ENCODE data around the gene SEC14L1. TPM values are rescaled to one million over a fixed set of nuclear protein-coding genes. Genes with fewer than 3 reads are reported as not detected.
A peak's percentile ranks its signal among the peaks of the same experiment; 100 is the strongest.

Gene SEC14L1
- total and polyA plus RNA-seq, 4 donors, result 17.0 to 52.0 (median 26.8) TPM

DNA sequence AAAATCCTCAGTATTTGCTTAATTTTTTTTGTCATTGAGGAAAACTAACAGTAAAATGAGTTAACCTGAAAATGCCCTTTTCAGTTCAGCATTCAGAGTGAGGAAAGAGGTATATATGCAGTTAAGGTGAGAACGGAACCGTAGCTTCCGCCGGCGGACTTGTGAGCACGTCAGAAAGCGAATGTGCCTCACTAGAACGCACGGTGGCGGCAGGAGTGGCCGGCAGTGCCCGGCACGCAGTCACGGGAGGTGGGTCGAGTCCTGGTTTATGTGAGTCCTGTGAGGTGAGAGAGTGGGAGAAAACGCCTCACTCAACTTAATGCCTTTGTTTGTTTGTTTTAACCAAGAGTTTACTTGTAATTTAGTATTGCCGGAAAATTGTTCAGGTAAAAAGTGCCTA lies 6.1 kb downstream of the SEC14L1 start:
- no peak for DNase-seq (ENCODE audit: low spot score)
- peak overlapping the region; percentile 34 to 60 (median 38) for H3K4me3 ChIP-seq (ENCODE audit: low read depth in 1 of 3, low read length in 3 of 3)
- H3K9me3 ChIP-seq (ENCODE audit: control insufficient read depth in 4 of 4, low read length in 3 of 4), result no peaks in the 10 kb centered on the region
- peaks cover 0 to 2% (median 0%) of the 10 kb centered on the region in 4 donors for H3K36me3 ChIP-seq (ENCODE audit: control insufficient read depth in 4 of 4, insufficient read depth in 3 of 4, low read depth in 1 of 4, low read length in 3 of 4)
- TF ChIP-seq HNF4G (IDR thresholded peaks at IDR 0.05) (no peak), EGR1 (IDR thresholded peaks at IDR 0.05; ENCODE audit: low read depth in 2 of 2) (no peak), HNF4A (conservative IDR thresholded peaks at IDR 0.05) (peak in 1 of 2 donors; percentile 14), RXRA (IDR thresholded peaks at IDR 0.05) (peak in 1 of 2 donors; percentile 36), NR2F2 (IDR thresholded peaks at IDR 0.05) (no peak), GABPA (IDR thresholded peaks at IDR 0.05 in 1 of 2, conservative IDR thresholded peaks at IDR 0.05 in 1 of 2) (no peak), JUND (IDR thresholded peaks at IDR 0.05) (no peak), TAF1 (conservative IDR thresholded peaks at IDR 0.05) (peak; percentile 31), FOXA2 (IDR thresholded peaks at IDR 0.05) (no peak), SP1 (IDR thresholded peaks at IDR 0.05) (no peak), YY1 (IDR thresholded peaks at IDR 0.05) (peak; percentile 25), FOXA1 (IDR thresholded peaks at IDR 0.05) (no peak), RAD21 (IDR thresholded peaks at IDR 0.05) (peak; percentile 33 to 57)
- TF ChIP-seq, protein P1, sequence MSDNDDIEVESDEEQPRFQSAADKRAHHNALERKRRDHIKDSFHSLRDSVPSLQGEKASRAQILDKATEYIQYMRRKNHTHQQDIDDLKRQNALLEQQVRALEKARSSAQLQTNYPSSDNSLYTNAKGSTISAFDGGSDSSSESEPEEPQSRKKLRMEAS (IDR thresholded peaks at IDR 0.05), result no peak
- TF ChIP-seq, protein P2, sequence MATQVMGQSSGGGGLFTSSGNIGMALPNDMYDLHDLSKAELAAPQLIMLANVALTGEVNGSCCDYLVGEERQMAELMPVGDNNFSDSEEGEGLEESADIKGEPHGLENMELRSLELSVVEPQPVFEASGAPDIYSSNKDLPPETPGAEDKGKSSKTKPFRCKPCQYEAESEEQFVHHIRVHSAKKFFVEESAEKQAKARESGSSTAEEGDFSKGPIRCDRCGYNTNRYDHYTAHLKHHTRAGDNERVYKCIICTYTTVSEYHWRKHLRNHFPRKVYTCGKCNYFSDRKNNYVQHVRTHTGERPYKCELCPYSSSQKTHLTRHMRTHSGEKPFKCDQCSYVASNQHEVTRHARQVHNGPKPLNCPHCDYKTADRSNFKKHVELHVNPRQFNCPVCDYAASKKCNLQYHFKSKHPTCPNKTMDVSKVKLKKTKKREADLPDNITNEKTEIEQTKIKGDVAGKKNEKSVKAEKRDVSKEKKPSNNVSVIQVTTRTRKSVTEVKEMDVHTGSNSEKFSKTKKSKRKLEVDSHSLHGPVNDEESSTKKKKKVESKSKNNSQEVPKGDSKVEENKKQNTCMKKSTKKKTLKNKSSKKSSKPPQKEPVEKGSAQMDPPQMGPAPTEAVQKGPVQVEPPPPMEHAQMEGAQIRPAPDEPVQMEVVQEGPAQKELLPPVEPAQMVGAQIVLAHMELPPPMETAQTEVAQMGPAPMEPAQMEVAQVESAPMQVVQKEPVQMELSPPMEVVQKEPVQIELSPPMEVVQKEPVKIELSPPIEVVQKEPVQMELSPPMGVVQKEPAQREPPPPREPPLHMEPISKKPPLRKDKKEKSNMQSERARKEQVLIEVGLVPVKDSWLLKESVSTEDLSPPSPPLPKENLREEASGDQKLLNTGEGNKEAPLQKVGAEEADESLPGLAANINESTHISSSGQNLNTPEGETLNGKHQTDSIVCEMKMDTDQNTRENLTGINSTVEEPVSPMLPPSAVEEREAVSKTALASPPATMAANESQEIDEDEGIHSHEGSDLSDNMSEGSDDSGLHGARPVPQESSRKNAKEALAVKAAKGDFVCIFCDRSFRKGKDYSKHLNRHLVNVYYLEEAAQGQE (IDR thresholded peaks at IDR 0.05), result no peak
- TF ChIP-seq, protein P3, sequence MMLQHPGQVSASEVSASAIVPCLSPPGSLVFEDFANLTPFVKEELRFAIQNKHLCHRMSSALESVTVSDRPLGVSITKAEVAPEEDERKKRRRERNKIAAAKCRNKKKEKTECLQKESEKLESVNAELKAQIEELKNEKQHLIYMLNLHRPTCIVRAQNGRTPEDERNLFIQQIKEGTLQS (IDR thresholded peaks at IDR 0.05), result no peak
- TF ChIP-seq, protein P4, sequence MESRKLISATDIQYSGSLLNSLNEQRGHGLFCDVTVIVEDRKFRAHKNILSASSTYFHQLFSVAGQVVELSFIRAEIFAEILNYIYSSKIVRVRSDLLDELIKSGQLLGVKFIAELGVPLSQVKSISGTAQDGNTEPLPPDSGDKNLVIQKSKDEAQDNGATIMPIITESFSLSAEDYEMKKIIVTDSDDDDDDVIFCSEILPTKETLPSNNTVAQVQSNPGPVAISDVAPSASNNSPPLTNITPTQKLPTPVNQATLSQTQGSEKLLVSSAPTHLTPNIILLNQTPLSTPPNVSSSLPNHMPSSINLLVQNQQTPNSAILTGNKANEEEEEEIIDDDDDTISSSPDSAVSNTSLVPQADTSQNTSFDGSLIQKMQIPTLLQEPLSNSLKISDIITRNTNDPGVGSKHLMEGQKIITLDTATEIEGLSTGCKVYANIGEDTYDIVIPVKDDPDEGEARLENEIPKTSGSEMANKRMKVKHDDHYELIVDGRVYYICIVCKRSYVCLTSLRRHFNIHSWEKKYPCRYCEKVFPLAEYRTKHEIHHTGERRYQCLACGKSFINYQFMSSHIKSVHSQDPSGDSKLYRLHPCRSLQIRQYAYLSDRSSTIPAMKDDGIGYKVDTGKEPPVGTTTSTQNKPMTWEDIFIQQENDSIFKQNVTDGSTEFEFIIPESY (IDR thresholded peaks at IDR 0.05), result no peak
- TF ChIP-seq, protein P5, sequence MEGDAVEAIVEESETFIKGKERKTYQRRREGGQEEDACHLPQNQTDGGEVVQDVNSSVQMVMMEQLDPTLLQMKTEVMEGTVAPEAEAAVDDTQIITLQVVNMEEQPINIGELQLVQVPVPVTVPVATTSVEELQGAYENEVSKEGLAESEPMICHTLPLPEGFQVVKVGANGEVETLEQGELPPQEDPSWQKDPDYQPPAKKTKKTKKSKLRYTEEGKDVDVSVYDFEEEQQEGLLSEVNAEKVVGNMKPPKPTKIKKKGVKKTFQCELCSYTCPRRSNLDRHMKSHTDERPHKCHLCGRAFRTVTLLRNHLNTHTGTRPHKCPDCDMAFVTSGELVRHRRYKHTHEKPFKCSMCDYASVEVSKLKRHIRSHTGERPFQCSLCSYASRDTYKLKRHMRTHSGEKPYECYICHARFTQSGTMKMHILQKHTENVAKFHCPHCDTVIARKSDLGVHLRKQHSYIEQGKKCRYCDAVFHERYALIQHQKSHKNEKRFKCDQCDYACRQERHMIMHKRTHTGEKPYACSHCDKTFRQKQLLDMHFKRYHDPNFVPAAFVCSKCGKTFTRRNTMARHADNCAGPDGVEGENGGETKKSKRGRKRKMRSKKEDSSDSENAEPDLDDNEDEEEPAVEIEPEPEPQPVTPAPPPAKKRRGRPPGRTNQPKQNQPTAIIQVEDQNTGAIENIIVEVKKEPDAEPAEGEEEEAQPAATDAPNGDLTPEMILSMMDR (IDR thresholded peaks at IDR 0.05; ENCODE audit: low read depth, low read length, missing input control), result peak; percentile 18
- 27% methylated on average over 17 of the region's 17 CpGs for WGBS
- peaks cover 0 to 18% (median 10%) of the 10 kb centered on the region in 4 donors for H3K4me1 ChIP-seq (ENCODE audit: control insufficient read depth in 4 of 4, insufficient read depth in 4 of 4, low read length in 3 of 4)
- H3K27me3 ChIP-seq (ENCODE audit: control insufficient read depth in 4 of 4, insufficient read depth in 4 of 4, low read length in 3 of 4), result no peaks in the 10 kb centered on the region
- peak overlapping the region; percentile 59 to 60 for H3K27ac ChIP-seq (ENCODE audit: low read depth in 1 of 2, low read length in 2 of 2)
- H3K9ac ChIP-seq (ENCODE audit: low read depth in 1 of 2, low read length in 2 of 2), result peak overlapping the region; percentile 56 to 93
